Amniotic epithelial cell (primary cell): ENCODE measurements around the gene PRRT1.

Experiments
- DNase-seq: peaks from one replicate; pipeline ENCODE4 v3.0.0-alpha.2; 2010; ENCODE audit warnings: low read depth

The PRRT1 gene

DNA sequence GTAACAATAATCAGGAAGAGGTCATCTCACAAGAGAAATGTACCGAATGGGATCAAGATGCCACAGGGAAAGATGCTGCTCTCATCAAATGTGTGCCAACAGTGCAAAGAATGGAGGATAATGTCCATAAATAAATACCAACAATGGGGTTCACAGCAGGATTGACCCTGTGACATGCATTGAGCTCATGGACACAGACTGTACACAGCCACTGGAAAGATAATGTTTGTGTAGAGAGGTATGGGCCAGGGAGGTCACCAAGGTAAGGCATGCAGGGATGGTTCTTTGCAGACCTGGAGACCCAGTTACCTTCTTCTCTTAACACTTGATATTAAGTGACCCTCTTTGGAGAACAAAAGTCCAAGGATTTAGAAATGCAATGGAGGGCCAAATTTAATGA lies 22.7 kb upstream of the PRRT1 start:
- DNase-seq, result no peak

DNA sequence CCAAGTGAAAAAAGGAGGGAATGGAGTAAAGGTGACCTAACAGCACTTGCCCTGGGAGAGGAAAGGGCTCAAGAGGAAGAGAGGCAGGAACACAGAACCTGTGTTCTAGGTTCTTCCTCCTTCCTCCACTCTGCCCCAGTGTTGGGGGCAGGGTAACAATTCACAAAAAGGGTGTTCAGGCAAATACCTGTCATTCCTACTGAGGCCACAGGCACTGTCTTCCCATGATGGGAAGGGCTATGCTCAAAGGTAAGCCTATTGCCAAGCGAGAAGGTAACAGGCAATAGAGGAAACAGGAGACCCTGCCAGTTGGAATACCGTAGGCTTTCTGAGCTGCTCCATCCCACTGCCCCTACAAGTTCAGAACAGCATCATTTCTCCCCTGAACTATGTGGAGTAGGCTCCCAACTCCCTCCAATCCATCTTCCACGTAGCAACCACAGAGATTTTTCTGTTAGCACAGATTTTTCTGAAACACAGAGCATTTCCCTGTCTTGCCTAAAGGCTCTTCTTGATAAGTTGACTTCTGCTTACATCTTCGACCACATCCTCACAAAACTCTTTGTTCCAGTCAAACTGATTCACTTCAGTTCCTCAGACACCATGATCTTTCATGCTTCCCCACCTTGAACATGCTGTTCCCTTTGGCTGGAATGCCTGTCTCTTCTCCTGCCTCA lies 21.4 kb upstream of the PRRT1 start:
- no peak for DNase-seq

DNA sequence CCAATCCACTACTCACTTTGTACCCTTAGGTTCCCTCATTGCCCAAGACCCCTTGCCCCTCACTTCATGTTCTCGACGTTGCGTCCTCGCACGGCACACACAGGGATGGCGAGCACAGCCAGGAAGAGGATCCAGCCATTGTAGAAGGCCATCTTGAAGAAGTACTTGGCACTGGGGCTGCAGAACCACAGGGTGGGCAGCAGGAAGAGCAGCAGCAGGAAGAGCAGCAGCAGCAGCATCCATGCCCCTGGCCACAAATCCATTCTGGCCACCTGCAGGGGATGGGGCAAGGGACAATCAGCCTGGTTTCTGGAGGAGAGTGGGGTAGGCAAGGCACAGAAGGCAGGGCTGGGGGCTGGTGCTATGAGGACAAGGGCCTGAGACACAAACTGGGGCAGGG lies 19.5 kb upstream of the PRRT1 start:
- no peak for DNase-seq

DNA sequence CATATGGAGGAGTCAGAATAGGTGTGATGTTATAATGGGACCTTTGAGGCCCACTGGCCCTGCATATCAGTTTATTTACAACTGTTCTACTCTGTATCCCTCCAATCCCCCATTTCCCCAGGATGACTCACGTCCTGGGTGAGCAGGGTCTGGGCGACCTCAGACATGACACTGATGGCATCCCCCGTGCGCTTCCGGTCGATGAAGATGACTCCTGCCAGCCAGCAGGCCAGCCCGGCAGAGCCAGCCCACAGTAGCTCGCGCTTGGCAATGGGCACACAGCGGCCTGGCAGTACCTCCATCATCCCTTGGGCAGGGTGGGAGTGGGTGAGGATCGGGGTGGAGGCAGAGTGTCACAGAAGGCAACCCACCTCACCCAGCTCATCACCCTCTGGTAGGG lies 18.6 kb upstream of the PRRT1 start:
- DNase-seq, result no peak

DNA sequence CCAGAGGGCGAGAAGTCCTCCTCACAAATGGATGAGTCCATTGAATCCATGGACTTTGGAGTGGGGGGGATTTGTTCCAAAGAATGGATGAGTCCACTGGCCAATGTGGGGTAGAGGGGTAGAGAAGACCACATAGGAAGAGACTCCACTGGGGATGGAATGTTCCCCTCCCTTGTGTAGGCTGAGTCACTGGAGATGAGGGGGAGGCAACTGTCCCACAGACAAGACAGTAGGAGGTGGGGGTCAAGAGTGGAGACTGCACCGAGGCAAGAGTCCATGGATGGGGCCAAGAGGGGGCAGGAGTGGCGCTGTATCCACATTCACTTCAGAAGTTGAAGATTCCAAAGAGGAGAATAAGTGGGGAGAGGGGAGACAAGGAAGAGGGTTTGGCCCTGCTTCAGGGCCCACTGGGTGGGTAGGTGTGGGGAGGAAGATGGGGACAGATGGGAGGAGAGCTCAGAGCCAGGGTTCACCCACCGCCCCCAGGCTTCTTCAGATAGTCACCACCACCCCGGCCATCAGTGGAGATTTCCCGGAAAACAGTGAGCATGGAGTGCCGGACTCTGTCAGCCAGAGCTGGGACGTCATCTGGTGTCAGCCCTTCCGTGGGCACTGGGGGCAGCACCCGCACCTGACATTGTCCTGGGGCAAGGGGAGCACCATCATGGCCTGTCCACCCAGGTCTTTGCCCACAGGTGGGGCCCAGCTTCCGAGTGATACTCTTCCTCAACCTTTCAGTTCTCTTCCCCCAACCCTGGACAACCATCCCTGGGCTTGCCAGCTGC lies 17.3 kb upstream of the PRRT1 start:
- peak; percentile 70 for DNase-seq

DNA sequence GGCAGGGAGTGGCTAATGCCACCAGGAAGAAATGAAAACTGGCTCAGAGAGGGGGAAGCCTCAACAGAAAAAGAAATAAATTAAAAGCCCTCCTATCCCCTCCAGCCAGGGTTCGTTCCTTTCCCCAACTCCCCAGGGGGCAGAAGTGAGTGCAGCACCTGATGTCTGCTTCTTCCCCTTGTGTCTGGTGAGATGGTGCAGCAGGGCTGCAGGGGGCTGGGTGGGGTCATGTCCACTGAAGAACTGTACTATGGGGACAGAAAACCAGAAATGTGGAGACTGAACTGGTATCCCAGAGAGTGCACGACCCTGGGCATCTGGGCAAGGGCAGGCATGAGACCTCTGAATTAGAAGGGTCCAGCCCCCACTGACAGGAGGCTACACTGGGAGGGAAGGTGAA lies 16.6 kb upstream of the PRRT1 start:
- DNase-seq, result no peak

DNA sequence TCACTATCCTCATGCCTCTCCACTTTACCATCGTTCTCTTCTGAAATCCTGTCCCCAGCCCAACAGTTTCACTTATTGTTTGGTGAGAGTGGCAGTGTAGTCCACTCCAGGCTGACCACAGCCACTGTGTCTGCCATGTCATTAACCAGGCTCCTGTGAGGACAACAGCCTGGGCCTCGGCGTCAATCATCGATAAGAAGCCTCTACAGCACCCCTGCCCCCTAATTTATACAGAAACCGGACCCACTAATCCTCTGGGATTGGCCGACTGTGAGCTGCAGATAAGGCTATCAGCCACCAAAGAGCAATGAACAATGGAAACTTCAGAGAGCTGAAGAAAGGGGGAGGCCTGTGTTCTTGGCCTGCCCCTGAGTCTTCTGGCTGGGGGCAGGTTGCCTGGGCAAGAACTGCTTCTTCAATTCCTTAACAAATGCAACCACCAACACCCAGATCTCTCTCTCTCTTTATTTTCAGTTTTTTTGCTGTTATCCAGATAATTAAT lies 16.1 kb upstream of the PRRT1 start:
- no peak for DNase-seq

DNA sequence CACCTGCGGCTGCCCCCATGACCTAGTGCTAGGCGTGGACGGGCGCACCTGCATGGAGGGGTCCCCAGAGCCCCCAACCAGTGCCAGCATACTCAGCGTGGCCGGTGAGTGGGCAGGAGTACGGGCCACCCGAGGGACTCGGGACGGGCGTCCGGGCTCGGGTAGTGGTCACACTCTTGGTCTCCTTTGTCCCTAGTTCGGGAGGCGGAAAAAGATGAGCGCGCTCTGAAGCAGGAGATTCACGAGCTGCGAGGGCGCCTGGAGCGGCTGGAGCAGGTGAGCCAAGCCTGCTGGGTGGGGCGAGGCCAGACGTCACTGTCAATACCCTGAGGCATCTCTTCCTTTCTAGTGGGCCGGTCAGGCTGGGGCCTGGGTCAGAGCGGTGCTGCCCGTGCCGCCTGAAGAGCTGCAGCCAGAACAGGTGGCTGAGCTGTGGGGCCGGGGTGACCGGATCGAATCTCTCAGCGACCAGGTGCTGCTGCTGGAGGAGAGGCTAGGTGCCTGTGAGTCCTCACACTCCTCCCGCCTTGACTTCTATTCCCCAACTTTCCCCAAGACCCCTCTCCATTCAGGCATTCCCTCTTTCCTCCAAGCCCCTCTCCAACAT lies 15.5 kb upstream of the PRRT1 start:
- DNase-seq, result no peak

DNA sequence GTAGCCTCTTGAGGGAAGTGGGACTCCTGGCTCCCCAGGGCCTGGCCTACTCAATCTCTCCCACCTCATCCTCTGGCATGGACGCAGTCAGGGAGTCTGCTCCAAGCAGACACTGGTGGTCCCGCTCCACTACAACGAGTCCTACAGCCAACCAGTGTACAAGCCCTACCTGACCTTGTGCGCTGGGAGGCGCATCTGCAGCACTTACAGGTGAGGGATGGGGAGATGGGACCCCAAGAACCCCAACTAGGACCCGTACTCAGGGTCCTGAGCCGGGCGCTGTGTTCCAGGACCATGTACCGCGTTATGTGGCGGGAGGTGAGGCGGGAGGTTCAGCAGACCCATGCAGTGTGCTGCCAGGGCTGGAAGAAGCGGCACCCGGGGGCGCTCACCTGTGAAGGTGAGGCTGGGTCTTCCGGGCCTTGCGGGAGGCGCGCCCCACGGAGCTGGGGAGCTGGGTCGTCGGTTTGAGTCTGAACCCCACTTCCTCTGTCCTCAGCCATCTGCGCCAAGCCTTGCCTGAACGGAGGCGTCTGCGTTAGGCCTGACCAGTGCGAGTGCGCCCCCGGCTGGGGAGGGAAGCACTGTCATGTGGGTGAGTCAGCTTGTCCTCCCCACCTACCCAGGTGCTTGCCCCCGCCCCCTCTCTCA lies 14.8 kb upstream of the PRRT1 start:
- no peak for DNase-seq

DNA sequence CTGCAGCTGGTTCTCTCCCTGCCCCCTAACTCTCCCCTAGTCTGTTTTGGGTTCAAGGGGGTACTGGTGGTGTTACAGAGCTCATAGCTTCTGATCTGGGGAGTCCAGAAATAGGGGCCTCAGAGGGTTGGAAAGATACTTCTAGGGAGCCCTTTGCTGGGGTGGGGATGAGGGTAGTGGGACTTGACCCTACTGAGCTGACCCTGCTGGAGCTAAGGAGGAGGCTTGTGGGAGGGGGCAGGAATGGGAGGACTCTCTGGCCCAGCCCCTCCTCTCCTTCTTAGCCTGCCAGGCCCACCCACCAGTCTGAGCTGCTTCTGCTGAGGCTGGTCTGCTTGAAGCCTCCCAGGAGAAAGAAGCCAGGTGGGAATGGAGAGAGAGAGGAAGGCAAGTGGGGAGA lies 12.6 kb upstream of the PRRT1 start, which contains the start of gene EGFL8:
Gene EGFL8, plus strand, starts transcription at position 301 of the 400 bp plus-strand sequence. CDS start 1,571 bp downstream, outside the sequence.
- DNase-seq, result no peak

DNA sequence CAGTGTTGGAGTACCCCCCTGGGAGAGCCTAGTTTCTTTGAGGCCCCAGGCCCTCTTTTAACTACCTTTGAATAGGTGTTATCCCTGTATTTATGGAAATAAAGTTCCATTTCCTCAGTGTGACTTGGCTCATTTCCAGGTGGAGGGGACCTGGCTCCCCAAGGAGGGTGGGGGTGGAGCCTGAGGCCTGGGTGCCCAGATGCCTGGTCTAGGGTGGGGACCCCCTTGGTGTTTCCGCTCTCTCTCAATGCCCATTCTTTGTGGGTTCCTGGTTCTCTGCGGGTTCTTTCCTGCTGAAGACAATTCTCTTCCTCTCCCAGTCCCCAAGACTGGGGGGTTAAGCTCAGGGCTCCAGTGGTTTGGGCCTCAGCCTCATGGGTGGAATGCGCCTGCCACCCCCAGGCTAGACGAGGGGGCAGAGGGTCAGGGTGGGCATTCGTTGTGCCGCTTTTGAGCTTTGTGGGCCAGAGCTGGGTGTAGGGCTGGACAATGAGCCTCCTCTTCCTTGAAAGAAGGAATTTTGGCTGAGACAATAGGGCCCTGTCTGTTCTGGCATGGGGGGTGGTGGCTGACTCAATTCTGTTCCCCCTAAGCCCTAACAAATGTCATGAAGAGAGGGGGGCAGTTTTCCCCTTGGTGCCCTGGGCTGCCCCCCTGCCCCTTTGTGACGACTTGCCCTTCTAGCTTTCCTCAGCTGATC lies 12.0 kb upstream of the PRRT1 start:
- no peak for DNase-seq

DNA sequence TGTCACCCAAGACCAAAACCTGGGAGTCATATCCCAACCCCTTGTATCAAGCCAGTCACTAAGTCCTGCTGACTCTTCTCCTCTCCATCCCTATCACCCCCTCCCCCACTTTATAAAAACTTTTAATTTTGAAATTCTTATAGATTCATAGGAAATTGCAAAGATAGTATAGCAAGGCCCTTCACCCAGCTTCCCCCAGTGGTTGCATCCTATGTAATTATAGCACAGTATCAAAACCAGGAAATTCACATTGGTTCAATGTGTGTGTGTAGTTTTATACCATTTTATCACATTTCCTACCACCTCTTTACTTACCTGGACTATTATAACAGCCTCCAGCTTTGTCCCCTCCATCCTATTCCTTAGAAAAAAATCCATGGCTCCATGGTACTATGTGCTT lies 6.3 kb upstream of the PRRT1 start:
- DNase-seq, result no peak

DNA sequence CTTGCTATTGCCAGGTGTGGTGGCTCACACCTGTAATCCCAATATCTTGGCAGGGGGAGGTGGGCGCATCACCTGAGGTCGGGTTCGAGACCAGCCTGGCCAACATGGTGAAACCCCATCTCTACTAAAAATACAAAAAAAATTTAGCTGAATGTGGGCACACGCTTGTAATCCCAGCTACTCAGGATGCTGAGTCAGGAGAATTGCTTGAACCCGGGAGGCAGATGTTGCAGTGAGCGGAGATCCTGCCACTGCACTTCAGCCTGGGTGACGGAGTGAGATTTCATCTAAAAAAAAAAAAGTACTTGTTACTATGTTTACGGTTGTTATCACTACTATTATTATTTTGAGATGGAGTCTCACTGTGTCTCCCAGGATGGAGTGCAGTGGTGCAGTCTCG lies 5.2 kb upstream of the PRRT1 start:
- no peak for DNase-seq

DNA sequence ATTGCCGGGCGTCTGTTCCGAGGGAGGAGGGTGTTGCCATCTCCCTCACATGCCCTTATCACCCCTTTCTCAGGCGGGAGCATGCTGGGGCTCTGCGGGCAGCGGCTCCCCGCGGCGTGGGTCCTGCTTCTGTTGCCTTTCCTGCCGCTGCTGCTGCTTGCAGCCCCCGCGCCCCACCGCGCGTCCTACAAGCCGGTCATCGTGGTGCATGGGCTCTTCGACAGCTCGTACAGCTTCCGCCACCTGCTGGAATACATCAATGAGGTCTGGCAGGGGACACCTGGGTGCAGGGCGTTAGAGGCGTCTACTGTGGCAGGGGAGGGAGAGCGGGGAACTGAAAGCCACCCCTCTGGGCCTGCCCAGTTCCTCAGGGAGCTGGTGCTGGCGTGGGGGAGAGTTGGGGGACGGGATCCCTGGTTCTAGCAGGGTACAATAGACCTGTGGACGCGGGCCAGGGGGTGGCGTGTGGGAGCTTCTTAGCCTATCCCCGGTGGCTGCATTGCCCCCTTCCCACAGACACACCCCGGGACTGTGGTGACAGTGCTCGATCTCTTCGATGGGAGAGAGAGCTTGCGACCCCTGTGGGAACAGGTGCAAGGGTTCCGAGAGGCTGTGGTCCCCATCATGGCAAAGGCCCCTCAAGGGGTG lies 2.9 kb upstream of the PRRT1 start:
- DNase-seq, result peak; percentile 54

DNA sequence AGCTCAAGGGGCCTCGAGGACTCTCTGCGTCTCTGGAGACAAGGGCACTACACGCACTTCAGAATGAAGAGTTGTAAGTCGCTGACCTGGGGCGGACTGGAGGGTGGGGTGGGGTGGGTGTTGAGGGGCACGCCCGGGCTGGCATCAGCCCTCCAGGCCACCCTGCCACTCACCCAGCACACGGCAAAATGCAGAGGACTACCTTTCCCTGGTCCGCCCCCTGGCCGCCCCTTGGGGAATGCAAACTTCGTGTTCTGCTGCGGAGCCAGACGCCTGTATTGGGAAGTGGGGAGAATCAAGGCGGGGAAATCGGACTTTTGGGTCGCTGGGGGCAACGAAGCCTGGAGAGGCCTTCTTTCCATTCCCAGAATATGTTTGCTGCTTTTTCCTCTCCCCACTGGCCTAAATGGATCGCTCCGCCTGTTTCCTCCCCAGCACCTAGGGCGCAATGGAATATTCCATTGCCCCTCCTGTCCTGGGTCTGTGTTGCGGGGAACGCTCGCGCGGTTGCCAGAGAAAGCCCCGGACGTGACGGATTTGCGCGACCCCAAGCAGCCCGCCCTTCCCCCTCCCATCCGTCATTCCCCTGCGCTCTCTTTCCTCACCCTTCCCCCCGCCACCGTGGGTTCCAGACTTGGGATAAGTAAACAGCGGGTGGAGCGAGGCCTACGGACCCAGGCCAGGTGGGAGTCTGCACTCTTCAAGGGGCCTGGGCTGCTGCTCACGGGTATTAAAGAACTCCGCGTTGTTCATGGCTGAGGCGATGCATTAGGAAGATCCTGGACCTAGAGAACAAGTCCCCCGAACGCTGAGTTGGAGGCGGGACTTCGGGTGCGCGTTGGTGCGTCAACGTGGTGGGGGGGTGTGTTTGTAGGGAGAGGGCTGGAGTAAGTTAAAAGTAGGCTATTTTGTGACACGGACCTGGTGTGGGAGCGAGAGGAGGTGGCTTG lies 2.1 kb upstream of the PRRT1 start, which contains the start of gene PPT2:
Gene PPT2, plus strand, starts transcription at position 578 of the 950 bp plus-strand sequence. CDS start 454 bp downstream, outside the sequence.
- DNase-seq, result peak; percentile 92

DNA sequence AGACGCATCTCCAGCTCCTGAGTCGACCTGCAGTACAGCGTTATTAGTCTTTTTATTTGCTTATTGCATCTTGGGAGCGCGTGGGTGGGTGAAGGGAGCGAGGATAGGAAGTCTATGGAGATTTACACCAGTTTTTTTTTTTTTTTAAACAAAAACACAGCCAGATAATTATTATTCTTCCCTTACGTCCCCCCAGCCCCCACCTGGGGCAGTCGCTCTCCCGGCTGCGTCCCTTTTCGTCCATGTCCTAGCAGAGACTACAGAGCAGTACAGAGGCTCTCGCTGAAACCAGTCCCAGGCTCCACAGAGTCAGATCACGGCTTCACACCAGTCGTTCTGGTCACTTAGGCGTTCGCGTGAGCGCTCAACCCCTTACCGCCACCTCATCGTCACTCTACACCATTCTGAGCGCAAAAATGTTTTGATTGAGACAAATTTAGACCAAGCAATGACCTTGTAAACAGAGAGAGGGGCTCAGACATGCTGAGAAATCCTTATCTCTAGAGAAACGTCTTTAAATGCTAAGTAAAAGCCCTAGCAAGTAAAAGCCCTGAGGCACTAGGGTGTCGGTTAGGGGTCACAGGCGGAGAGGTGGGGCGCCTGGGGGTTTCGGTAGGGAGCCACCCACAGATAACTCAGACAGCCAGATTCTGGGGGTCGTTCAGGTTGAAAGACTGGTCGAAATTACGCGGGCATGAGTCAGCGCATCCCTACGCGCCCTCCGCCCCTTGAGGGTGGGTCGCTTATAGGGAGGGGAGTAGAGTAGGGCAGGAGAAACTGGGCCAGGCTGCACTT lies 1.2 kb upstream of the PRRT1 start:
- DNase-seq, result peak; percentile 21

DNA sequence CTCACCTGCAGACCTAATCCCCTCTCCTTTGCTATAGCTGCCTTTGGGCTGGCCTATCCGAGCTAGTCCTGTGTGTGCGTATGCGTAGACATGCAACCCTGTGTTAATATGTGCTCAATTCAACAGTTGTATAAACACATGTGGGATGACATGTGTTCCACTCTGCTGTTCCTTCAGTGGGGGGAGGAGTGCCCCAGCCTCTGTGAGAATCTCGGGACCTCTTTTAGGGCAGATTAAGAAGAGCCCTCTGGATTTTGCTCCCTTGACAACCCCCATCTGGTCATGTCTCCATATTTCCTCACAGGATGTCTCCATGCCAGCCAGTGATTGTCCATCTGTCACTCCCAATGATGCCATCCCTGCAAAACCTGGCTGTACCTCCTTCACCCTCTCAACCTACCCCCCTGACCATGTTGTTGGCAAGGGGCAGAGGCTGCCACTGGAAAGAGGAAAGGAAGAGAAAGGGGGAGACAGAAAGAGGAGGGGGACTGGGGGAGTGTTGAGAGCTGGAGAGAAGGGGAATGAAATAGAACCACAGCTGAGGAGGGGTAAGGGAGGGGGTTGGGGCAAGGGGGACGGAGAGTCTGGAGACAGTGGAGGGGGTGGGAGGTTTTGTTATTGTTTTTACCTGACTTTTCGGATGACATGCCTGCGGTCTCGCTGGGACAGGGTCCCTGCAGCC lies 417 bp downstream of the PRRT1 start:
- DNase-seq, result no peak
